Measurements from ENCODE around the gene SVOPL.

DNA sequence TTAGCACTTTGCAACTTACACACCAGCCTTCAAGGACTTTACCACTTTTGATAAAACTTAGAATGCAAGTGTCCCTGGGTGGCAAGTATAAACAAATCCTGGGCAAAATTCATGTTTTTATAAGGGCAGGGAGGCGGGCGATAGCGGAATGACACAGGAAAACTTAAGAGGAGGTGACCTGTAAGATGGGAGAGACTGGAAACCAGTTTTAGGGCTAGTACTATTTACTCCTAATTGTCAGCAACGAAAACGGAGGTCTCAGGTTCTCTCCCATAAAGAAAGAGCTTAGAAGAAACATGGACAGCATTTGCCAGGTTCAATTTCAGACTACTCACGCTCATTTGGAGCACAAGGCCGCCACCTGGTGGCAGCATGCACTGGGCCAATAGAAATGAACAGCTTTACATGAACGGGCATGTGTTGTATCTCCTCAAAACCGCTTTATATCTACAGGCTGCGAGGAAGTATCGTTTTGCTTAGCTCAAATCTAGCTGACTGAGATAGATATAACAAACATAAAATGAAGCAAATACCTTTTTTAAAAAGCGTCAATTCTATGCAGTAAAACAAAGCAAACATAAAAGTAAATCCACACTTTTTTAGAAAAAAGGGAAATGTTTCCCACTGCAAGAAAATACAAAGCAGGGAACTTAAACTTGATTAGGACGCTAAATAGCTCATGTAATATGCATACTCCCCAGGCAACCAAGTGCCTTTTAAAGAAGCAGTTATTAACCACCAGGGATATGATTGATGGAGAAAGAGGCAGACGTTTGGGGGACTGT, 37.6 kb upstream of the SVOPL start:
- TF ChIP-seq, protein P1, sequence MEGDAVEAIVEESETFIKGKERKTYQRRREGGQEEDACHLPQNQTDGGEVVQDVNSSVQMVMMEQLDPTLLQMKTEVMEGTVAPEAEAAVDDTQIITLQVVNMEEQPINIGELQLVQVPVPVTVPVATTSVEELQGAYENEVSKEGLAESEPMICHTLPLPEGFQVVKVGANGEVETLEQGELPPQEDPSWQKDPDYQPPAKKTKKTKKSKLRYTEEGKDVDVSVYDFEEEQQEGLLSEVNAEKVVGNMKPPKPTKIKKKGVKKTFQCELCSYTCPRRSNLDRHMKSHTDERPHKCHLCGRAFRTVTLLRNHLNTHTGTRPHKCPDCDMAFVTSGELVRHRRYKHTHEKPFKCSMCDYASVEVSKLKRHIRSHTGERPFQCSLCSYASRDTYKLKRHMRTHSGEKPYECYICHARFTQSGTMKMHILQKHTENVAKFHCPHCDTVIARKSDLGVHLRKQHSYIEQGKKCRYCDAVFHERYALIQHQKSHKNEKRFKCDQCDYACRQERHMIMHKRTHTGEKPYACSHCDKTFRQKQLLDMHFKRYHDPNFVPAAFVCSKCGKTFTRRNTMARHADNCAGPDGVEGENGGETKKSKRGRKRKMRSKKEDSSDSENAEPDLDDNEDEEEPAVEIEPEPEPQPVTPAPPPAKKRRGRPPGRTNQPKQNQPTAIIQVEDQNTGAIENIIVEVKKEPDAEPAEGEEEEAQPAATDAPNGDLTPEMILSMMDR (IDR thresholded peaks at IDR 0.05), result peak; percentile 31 to 68 (median 60)
- no peak for TF ChIP-seq POLR2A (IDR thresholded peaks at IDR 0.05)

All from uterus (tissue), 2 donors.